Upper lobe of right lung (tissue), 1 donor: ENCODE data around the gene MIDN. TPM values are rescaled to one million over a fixed set of nuclear protein-coding genes. Genes with fewer than 3 reads are reported as not detected.

Experiments
- ATAC-seq: fragments of 200-7000 bp; cut with Tn5 transposase; one replicate; pipeline ENCODE4 v1.9.1; 2020; ENCODE audit warnings: mild to moderate bottlenecking, moderate library complexity
- DNase-seq: peaks from one replicate; pipeline ENCODE4 v3.0.0-alpha.2; 2020
- H3K27ac ChIP-seq: fragments of 200-600 bp; one replicate; pipeline ENCODE4 v1.8.0; 2022
- H3K27me3 ChIP-seq: fragments of 200-600 bp; one replicate; pipeline ENCODE4 v1.8.0; 2022; ENCODE audit warnings: mild to moderate bottlenecking
- H3K36me3 ChIP-seq: fragments of 200-600 bp; one replicate; pipeline ENCODE4 v1.8.0; 2022
- H3K4me1 ChIP-seq: fragments of 200-600 bp; one replicate; pipeline ENCODE4 v1.8.0; 2022
- H3K4me3 ChIP-seq: fragments of 200-600 bp; one replicate; pipeline ENCODE4 v1.8.0; 2022; ENCODE audit warnings: mild to moderate bottlenecking
- H3K9me3 ChIP-seq: fragments of 200-600 bp; one replicate; pipeline ENCODE4 v1.8.0; 2022
- intact Hi-C: fragments of 100-400 bp; cut with DNase I; formaldehyde crosslinking; loops from one replicate; pipeline ENCODE4 v1.11.0; 2022
- total RNA-seq: library from RNA; stranded (reverse); fragmentation: NEBNext Ultra II Directional; extraction: Animal tissue kit (Norgen Biotek cat#: 25700); gene quantifications from one replicate; pipeline ENCODE4 v1.2.1, GENCODE V29; 2021
- TF ChIP-seq, protein P1 (sequence below): fragments of 200-600 bp; IDR thresholded peaks from one replicate; pipeline ENCODE4 v1.8.0; 2022; ENCODE audit warnings: antibody characterized with exemption
- donor health status: DM: no; HTN: yes; CAD: no; lungs with severe emphysema.

MIDN gene
- total RNA-seq, 1 donor from 2014 or later, result 135 TPM

DNA sequence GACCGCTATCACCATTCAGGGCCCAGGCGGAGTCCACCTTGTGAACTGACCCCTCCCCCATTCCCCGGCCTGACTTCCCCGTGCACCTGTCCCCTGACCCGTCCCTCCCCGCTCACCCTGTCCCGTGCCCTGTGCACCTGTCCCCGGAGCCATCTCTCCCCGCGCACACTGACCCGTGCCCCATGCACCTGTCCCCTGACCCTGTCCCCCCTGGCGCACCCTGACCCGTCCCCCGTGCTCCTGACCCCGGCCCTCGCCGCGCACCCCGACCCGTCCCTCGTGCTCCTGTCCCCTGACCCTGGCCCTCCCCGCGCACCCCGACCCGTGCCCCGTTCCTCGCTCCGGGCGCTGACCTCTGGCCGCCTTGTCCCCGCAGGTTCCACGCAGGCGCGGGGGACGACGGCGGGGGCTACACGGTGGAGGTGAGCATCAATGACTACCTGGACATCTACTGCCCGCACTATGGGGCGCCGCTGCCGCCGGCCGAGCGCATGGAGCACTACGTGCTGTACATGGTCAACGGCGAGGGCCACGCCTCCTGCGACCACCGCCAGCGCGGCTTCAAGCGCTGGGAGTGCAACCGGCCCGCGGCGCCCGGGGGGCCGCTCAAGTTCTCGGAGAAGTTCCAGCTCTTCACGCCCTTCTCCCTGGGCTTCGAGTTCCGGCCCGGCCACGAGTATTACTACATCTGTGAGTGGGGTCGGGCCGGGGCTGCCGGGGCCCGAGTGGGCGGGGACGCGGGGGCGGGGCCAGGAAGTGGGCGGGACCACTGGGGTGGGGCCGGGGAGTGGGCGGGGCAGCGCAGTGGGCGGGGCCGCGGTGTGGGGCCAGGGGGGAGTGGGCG is 47.0 kb downstream of the MIDN start:
- TF ChIP-seq, protein P1, sequence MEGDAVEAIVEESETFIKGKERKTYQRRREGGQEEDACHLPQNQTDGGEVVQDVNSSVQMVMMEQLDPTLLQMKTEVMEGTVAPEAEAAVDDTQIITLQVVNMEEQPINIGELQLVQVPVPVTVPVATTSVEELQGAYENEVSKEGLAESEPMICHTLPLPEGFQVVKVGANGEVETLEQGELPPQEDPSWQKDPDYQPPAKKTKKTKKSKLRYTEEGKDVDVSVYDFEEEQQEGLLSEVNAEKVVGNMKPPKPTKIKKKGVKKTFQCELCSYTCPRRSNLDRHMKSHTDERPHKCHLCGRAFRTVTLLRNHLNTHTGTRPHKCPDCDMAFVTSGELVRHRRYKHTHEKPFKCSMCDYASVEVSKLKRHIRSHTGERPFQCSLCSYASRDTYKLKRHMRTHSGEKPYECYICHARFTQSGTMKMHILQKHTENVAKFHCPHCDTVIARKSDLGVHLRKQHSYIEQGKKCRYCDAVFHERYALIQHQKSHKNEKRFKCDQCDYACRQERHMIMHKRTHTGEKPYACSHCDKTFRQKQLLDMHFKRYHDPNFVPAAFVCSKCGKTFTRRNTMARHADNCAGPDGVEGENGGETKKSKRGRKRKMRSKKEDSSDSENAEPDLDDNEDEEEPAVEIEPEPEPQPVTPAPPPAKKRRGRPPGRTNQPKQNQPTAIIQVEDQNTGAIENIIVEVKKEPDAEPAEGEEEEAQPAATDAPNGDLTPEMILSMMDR, result no peak
- H3K4me1 ChIP-seq, result no peaks in the 10 kb centered on the region
- peaks cover 49% of the 10 kb centered on the region for H3K27me3 ChIP-seq
- no peaks in the 10 kb centered on the region for H3K9me3 ChIP-seq
- no peaks in the 10 kb centered on the region for H3K36me3 ChIP-seq
- ATAC-seq, result peak; percentile 38
- H3K4me3 ChIP-seq, result no peak overlapping the region
- DNase-seq, result no peak
- no peak overlapping the region for H3K27ac ChIP-seq
- intact Hi-C loops, result no loop called here

DNA sequence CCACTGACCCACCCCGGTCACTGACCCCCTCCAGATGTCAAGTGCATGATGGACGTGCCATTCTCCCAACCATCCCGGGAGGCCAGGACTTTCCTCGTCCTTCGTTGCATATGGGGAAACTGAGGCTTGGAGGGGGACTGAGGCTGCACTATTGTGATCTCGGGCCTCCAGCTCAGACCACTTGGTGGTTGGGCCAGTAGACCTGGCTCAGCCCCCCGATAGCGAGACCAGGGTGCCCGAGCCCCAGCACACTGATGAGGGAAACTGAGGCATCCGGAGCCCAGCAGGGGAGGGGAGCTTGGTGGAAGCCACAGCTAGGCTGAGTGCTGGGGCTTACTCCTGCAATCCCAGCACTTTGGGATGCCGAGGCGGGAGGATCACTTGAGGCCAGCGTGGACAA is 47.7 kb downstream of the MIDN start:
- ATAC-seq, result no peak
- no peak overlapping the region for H3K27ac ChIP-seq
- H3K9me3 ChIP-seq, result no peaks in the 10 kb centered on the region
- H3K4me3 ChIP-seq, result no peak overlapping the region
- no peak for DNase-seq
- intact Hi-C loops, result no loop called here
- TF ChIP-seq, protein P1, result no peak
- H3K36me3 ChIP-seq, result no peaks in the 10 kb centered on the region
- no peaks in the 10 kb centered on the region for H3K4me1 ChIP-seq
- H3K27me3 ChIP-seq, result peaks cover 42% of the 10 kb centered on the region

DNA sequence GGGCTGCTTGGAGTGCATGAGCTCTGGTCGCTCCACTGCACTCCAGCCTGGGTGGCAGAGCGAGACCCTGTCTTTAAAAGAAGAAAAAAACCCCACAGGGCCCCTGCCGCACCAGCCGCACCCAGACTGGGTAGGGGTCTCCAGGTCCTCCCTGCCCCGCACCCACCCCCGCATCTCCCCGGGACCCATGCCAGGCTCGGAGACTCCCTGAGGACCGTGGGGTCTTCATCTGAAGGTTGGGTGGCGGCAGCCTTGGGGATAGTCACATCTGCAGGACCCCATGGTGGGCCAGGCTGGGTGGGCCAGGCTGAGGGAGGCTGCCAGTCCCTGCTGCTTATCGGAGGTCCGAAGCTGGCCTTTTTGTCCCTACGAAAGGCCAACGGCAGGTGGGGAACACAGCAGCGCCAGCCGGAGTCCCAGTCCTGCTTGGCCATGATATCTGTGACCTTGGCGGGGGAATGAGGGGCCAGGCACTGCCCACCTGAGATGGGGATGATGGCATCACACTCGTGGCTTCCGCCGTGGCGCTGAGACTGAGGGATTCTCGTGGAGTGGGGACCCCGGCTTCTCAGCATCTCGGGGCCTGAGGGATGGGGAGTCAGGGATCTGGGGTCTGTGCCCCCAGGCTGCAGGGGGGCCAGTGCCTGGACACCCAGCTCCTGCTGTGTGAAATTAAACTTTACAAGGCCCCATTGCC is 48.3 kb downstream of the MIDN start:
- H3K4me3 ChIP-seq, result no peak overlapping the region
- DNase-seq (no peak), ATAC-seq (no peak)
- no peaks in the 10 kb centered on the region for H3K4me1 ChIP-seq
- H3K36me3 ChIP-seq, result no peaks in the 10 kb centered on the region
- peaks cover 35% of the 10 kb centered on the region for H3K27me3 ChIP-seq
- TF ChIP-seq, protein P1, result no peak
- no peaks in the 10 kb centered on the region for H3K9me3 ChIP-seq
- intact Hi-C loops, result no loop called here
- H3K27ac ChIP-seq, result no peak overlapping the region

DNA sequence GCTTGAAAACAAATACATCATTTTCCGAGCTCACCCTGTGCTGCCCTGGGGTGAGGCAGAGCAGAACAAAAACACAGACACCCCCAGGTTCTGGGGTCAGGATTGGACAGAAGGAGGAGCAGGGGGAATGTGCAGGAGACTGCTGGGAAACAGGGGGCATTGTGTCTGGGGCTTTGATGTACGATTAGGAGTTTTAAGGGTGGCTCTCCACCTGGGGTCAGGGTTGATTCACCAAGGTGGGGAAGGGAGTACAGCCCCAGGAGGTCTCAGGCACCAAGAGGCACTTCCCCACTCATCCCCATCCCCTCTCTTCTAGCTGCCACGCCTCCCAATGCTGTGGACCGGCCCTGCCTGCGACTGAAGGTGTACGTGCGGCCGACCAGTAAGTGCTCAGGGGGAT is 49.9 kb downstream of the MIDN start:
- H3K36me3 ChIP-seq, result no peaks in the 10 kb centered on the region
- ATAC-seq (no peak), DNase-seq (no peak)
- H3K27me3 ChIP-seq, result peaks cover 22% of the 10 kb centered on the region
- H3K27ac ChIP-seq, result no peak overlapping the region
- no peaks in the 10 kb centered on the region for H3K4me1 ChIP-seq
- TF ChIP-seq, protein P1, result no peak
- H3K4me3 ChIP-seq, result no peak overlapping the region
- intact Hi-C loops, result no loop called here
- no peaks in the 10 kb centered on the region for H3K9me3 ChIP-seq

DNA sequence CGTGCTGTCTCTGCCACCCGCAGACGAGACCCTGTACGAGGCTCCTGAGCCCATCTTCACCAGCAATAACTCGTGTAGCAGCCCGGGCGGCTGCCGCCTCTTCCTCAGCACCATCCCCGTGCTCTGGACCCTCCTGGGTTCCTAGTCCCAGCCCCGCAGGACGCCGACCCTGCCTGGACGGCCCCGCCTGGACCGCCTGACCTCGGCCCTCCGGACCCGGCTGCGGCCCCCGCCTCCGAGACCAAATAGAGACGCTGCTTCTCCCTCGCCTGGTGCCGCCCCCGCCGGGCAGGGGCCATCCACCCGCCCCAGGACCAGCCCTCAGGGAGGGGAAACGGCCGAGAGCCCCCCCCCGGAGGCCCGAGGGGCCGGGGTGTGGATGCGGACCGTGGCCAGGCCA is 51.4 kb downstream of the MIDN start:
- peaks cover 6% of the 10 kb centered on the region for H3K27me3 ChIP-seq
- intact Hi-C loops, result no loop called here
- H3K4me1 ChIP-seq, result no peaks in the 10 kb centered on the region
- ATAC-seq (no peak), DNase-seq (no peak)
- TF ChIP-seq, protein P1, result no peak
- no peak overlapping the region for H3K27ac ChIP-seq
- H3K4me3 ChIP-seq, result no peak overlapping the region
- H3K36me3 ChIP-seq, result no peaks in the 10 kb centered on the region
- H3K9me3 ChIP-seq, result no peaks in the 10 kb centered on the region
